GM19240 (cell line): ENCODE measurements around the gene CYRIA.

ENCODE experiments used
- DNase-seq: peaks from one replicate; pipeline ENCODE4 v3.0.0; 2011; ENCODE audit warnings: low spot score; ENCODE audit not compliant: insufficient read length

The CYRIA gene

DNA sequence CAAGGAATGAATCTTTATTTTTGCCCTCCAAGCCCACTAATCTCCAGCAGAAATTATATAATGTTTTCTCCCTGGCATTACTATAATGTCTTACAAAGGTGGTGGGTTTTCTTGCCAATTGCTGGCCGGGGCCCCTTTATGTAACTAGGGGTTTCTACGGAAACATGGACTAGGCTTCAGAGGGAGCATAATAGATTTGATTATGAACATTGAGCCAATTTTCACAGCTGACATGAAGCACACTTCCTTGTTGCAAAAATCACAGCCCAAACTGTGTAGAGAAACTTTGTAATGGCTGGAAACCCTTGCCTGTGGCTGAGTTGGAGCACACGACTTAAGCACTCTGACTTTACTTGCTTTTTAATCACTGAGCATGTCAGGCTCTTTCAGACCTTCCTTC, 3.8 kb upstream of the CYRIA start:
- DNase-seq: no peak

DNA sequence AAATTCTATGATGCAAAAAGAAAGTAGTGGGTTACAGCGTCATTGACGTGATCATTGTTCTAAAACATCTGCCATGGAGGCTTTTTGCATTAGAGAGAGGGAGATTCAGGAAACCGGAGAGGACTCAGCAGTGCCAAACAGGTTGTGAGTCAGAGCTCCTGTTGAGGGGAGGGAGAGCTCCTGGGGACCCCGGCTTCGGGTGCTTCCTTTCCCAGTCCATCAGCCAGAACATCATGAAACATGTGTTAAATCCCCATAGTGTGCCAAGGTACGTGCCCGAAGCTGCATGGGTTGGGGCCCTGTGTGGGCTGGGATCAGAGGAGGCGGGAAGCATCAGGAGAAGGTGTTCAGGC, 791 bp upstream of the CYRIA start:
- DNase-seq: no peak

DNA sequence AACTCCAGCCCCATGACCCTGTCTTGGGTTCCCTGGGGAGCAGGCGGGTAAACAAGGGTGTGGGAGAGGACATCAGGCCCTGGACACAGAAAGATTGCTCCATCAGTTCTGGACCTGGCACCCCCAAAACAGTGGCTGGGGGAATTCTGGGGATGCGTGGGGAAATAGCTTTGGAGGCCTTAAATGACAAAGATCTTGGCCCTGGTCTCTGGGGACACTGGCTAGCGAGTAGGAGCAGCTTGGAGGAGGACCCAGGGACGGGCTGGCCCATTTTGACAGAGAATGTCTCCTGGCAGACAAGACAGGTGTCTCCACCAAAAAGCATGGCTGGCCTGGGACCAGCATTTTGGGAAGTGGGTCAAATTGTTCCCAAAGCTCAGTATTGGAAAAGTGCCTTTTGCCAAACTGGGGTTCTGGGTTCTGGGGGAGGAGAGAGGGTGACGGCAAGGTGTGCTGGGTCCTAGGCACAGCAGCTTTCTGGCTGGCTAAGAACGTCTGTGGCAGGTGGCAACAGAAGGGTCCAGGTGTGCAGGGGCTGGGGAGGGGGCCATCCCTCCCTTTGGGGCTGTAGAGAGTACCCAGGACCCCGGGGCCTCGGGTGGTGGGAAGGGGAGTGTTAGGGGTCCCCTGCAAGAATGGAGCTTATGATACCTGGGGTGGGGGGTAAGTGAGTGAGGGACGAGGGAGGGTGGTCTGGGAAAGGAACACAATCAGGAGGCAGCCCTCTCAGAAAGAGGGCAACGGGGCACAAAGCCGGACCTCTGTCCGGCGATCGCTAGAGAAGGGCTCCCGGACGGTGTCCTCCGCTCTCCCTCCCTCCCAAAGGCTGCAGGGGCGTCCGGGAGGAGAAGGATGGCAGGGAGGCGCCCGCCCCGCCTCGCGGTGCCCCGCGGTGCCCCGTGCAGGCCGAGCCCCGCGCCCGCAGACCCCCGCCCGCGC, 556 bp downstream of the CYRIA start:
- no peak for DNase-seq

DNA sequence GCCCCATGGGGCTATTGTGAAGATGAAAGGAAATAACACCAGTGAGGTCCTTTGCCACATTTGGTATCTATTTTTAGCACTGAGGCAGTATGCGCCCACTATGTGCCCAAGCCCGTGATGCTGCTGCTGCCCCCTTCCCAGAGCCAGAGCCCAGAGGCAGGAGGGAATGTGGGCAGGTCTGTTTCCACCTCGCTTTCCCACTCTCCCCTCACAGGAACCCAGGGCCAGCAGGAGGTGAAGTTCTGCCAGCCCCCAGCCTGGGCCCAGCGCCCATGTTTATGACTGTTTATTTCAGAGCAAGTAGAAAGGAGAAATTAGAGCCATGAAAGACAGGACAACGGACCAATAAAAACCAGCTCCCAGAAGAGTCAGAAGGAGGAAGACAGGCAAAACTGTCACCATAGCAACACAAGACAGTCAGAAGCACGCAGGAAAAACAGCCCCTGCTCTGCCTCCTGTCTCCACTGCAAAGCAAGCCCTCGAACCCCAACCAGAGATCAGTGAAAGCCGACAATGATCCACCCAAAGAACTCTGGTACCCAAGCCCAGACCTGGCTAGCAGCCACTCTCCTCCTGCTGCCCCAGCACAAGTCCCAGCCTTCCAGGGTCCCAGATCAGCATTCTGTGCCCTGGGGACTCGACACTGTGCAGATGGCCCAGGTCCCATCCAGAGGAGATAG, 1.4 kb downstream of the CYRIA start:
- DNase-seq: no peak

DNA sequence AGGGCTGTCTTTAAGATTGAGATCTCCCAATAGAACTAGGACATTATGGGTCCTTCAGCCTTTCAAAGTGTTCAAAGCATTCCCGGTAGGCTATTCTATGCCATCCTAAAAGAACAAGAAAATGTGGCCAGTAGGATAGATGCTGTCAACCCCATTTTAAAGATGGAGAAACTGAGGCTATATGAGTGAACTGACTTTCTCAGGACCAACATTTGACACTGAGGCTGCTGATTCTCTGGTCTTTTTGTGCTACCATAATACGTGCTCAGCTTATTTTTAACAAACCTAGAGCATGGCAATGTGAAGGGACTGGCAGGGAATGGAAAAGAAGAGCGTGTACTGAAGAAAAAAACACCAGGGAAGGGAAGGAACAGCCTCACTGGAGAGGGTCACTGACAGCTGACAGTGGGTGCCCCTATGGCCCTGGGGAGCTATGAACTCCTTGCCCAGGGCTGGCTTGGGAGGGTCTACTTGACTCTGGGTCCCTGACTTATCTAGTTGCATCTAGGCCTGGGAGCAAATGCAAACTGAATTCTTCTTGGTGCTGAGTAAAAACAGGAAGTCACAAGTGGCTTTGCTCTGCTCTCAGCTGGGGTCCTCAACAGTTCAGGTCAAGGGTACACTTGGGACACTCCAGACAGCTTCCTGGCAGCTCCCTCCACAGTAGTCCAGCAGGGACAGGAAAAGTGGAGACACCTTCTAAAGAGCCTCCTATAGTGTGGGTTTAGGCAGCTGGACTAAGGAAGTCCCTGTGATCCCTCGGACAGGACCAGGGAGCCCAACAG, 2.3 kb downstream of the CYRIA start:
- no peak for DNase-seq

DNA sequence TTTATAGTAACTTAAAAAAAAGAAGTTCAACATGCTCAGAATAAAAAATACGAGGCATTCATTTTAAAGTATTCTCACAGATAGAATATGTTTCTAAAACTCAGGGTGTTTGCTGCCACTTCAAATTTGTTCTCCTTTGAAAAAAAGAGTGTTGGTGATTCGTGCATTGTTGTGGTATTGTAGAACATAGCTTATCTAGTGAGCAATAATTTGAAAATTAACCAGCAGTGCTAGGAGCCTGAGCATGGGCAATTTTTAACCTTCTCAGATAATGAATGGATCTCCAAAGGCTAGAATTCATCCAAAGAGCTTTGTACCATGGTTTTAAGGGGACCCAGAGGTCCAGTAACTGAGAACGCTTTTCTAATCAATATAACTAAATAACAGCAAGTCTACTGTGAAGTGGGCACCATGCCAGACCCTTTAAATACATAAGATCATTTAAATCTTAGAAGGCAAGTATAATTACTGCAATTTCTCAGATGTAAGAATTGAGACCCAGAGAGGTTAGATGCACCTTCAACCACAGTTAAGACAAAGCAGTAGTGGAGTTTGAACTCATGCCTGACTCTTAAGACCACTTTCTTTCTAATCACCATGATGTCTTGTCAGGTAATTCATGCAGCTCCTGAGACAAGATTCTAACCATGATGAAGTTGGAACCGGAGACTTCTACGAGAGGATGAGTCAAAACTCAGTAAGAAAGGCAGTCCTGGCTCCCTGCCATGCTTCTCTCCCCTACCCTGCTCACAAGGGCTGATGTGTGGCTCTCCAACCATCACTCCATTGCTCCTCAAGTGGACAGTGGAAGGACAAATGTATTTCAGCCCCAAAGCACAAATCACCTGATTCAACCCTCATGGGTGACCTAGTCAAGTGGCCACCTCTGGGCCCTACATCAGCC, 3.4 kb downstream of the CYRIA start:
- no peak for DNase-seq

DNA sequence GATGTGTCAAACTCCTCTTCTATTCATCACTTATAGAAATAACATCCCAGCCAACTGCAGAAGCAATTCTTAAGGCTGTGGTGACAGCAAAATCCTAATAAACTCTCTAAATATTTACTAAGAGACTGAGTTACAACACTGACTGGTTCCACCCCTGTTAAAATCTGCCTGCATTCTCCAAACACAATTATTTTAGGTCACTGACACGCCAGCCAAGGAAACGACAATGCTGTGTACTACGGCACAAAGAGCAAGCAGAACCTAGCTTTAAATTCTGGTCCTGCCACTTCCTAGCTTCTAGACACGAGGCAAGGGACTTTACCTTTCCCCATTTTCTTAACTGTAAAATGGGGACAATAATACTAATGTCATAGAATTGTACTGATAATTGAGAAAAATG, 4.1 kb downstream of the CYRIA start:
- DNase-seq: no peak

DNA sequence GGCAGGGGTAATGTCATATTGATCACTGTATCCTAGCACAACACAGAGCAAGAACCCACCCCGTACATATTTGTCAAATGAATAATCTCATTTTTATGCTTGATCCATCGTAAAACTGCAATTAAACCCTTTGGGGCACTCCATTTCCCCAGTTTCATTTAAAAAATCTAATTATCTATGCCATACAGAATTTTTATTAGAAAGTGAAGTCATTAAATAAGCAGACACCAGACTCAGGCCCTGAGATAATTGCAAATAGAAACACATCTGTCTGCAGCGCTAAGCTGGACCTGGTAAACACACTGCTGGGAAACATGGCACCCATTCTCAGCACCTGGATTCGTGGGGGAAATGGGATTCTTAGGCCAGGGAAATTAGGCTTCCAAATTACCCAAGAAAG, 5.1 kb downstream of the CYRIA start:
- no peak for DNase-seq

DNA sequence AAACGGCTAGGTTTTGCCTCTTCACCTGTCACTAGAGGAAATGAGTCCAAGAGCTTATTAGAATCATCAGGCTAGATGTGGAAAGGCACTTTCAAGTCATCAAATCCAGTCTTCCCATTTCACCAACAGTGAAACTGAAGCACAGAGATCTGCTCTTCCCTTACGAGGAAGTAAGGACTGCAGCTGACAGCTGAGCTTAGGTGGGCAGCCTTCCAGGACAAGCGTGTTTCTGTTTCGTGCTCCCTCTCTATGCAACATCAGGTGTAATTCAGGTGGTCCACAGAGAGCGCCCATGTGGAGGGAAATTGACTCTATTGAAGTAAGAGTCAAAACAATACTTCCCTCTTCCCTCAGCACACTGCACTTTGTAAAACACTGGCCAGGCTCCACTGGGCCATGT, 5.5 kb downstream of the CYRIA start:
- no peak for DNase-seq

DNA sequence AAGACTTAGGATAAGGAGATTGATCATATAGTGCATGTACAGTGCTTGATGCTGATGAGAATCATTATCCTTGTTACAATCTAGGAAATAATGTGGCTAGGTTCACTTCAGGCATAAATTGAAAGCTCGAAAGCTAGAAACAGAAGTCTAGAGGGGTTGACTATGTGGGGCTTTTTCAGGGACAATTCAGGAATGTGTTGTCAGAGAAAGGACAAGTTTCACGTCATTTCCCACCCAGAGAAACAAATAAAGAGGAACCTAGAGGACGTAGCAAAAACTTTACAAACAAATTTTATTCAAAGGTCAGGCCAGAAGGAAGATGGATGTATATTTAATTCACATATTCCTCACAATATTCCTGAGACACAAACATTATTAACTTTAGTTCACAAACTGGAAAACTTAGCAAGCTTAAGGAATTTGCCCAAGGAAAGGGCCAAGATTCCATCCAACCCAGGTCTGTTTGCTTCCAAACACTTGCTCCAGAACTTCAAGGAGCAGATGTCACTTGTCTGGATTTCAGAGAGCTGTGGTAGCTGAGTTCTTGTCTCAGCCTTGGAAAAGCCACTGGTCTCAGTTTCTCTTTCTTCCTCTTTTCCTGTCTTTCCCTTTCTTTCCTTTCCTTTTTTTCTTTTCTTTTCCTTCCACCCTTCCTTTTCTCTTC, 7.4 kb downstream of the CYRIA start:
- no peak for DNase-seq

DNA sequence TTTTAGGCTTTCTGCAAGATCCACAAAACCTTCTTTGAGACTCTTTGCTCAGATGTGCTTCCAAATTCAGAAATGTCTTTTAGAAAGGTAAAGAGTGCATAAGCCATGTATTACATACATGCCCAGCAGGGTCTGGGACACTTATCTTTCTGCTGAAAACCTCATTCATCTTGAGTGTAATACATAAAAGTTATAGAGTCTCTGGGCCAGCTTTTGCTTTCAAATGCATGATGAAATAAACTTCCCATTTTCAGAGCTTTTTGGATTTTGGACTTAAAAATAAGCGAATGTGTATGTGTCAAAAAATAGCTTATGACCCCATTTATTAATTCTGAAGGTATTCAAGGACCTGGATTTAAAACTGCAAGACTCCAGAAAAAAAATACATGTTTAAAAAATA, 8.0 kb downstream of the CYRIA start:
- DNase-seq: no peak

DNA sequence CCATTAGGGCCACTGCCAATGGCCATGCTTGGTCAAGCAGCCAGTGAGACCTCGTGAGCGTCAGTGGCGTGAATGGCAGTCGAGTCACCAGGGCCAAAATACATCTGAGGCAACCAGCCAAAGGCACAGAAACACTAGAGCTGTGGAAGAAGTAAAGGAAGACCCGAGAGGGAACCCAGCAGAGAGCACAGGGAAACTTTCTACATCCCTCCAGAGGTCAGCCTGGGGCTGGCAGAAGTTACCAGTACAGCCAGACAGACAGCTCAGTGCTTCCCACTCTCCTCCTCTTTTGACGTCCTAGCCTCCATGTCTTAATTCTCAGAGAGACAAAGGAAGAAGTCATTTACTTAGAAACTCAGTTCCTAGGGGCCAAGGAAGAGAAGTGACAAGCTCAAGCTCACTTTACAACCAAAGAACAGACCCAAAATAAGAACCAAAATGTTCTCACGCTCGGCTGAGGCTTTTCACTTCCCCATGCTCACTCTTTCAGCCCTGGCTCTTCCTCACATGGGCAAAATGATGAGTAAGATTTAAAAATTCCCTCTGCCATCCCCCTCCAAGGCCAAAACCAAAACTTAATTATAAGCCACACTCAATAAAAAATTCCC, 8.7 kb downstream of the CYRIA start:
- peak; percentile 30 for DNase-seq

DNA sequence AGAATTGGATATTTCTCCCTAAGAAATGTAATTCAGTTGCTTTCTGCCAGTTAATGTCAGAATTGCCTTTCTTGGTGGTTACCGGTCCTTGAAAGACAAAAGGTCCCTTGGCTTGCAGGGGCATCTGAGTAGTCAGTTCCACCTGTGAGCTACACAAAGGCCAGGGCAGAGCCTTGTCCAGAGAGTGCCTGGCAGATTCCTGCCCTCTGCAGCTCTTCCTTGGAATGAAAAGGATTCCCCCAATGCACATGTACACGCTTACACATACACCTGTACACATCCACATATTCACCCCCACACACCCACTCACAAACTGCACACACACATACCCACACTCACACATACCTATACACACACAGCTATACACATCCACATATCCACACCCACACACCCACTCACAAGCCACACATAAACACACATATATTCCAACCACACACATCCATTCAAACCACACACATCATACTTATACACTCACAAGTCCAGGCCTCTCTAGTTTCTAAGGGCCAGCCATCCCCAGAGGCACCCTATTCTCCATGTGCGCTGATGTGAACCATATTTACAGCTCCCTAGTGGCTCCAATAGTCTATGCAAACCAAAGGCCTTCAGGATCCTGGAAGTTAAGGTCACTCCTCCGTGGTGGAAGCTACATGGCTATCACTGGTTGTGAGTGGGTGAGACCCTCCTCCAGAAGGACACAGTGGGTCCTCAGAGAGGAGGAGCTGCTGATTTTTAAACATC, 9.6 kb downstream of the CYRIA start:
- no peak for DNase-seq

DNA sequence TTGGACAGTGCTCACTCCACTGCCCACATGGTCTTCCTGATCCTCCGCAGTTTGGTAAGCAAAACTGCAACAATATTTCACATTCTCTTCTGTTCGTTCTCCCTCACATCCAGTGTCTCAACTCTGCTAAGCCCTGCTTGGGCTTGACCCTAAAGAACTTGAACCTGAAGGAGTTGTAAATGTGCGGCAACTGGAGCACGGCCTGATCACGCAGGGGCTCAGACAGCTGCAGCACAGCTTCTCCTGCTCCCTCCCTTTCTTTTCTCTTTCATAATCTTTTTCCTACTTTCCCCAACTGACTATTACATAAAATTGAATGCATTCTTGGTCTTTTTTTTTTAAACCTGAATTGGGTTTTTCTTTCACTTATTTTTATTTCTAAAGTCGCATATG, 10.2 kb downstream of the CYRIA start:
- DNase-seq: no peak

DNA sequence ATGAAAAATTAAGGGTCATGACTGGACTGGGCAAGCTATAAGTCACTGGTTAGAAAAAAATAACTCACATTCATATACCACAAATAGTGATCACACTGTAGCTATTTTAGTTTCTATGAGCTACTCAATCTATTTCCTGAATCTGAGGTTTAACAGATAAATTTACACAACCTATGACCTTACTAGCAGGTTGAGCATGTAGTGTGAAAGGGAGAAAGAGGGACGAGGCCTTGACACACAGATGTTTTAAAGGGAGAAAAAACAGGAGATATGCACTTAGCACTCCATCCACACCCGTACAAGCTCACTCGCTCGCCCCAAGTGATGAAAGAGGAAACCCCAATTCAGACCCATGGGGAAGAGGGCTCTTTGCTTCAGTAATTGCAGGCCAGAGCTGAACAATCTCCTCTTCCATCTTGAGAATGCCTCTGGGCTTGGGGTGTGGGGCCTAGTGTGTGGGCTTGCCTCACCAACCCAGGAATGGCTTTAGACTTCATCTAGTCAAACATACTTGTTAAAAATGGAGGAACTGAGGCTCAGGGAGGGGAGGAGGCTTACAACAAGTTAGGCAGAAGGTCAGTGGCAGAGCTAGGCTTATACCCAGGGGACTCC, 10.7 kb downstream of the CYRIA start:
- no peak for DNase-seq

DNA sequence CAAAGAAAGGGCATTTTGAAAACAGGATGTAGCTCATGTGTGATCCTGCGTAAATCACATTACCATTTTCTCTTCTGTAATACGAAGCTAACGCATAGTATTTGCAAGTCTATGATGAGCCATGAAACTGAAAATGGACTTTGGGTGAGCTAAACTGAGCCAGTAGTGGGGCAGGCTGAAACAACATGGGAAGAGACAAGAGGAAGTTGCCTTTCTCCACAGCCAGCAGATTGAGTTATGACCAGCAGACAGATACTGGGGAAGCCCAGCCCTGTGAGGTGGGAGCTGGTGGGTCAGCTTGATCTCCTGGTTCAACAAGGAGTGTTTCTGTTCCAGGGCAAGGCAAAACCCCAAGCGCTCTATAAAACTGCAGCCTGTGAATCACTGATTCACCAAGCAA, 11.8 kb downstream of the CYRIA start:
- DNase-seq: no peak

DNA sequence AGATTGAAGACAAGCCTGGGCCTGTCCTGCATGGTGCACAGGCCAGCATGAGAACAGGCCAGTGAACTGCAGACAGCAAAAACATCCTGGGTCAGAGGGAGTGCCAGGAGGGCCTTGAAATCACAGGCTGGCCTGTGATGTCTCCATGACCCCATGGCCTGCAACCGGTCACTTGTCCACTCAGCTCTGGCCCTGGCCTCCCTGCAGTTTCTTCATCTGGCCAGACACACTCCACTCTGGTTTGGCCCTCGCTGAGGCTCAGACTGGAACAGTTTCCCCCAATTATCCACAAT, 12.6 kb downstream of the CYRIA start:
- DNase-seq: no peak

DNA sequence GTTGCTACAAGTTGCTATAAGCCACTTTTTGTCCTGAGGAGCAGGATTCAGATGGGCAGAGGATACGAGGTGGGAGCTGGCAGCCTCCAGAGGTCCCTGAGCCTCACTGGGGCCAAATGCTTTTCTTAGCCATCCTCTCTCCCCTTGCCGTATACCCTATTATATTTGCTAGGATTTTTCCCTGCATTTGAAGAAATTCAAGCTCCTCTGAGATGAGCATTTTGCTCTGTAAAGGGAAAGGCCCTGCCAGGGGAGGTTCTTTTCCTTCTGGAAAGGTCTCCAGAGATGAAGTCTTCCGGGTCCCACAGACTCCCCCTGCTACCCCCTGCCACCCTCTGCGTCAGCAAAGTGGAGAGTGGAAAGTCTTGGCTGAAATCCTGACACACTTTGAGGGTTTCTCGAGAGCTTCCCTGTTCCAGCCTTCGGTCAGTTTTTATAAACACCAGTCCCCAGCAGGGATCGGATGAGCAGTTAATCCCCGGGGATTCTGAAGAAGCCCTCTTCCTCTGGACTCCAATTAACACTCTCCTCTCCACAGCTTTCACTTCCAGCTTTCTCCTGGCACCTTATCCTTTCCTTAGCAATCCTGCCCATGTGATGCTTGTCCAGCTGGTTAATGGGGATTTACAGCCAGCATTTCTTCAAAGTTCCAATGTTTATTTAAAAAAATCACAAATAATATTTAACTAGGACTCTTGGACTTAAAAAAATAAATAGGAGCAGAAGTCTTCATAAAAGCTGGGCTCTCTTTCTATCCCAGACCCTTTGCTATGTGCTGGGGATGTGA, 13.1 kb downstream of the CYRIA start:
- no peak for DNase-seq
